Measurements from ENCODE around the gene RBM25.

GRCh38 chr14:73146111-73146510, 87.8 kb downstream of the RBM25 start:
- TF ChIP-seq CTCF (IDR thresholded peaks at IDR 0.05) (no peak), POLR2A (IDR thresholded peaks at IDR 0.05) (no peak)

Data from adrenal gland (tissue), 5 donors.